DMS79 treated with DMSO at 0.1 percent for 48 hours (cell line): ENCODE measurements around the gene ABO.
"Not testable (repeated sequence)": the region's sequence is repeated elsewhere in the genome, so short reads cannot be mapped to it uniquely, and the experiment has no call there.

Experiments
- DNase-seq: peaks from one replicate; lab custom pipeline; 2025; lab: John Stamatoyannopoulos, UW

Gene ABO

DNA sequence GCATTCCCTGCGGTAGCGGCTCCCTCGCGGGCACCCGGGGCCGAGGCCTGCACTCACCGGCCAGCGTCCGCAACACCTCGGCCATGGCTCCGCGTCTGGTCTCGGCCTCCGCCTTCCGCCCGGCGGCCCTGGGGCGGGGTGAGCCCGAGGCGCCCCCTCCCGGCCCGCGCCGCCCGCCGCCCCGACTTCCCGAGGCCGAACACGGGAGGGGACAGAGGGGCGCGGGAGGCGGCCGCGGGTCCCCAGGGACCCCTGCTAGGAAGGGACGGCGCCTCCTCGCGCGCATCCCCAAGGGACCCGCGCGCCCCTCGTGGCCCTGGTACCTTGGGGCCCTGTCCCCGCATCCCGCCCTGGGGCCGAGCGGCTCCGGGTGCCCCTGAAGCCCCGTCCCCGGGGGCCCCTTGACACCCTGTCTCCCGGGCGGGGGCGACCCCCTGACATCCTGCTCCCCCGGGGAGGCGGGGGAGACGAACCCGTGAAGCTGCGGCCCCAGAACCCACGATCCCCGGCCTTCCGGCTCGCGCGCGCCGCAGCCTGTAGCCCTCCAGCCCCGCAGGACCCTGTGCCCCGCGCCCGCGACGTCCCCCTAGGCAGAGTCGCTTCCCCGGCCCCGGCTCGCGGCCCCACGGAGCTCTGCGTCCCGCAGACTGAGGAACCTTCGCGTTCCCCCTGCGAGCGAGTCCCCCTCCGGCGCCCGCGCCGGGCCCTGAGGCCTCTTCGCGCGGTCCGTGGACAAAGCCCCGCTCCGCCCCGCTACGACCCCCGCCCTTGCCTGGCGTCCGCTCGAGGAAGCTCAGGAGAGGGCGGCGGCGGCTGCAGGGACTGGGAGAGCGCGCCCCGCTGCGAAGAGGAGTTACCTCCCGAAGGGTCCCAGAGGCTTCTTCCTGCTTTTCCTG is at the start of gene ABO:
Gene ABO, minus strand, starts transcription at position 97 of the 896 bp plus-strand sequence.
- peak; percentile 18 for DNase-seq

GRCh38 chr9:133323991-133324703 is 49.1 kb upstream of the ABO start:
- no peak for DNase-seq

DNA sequence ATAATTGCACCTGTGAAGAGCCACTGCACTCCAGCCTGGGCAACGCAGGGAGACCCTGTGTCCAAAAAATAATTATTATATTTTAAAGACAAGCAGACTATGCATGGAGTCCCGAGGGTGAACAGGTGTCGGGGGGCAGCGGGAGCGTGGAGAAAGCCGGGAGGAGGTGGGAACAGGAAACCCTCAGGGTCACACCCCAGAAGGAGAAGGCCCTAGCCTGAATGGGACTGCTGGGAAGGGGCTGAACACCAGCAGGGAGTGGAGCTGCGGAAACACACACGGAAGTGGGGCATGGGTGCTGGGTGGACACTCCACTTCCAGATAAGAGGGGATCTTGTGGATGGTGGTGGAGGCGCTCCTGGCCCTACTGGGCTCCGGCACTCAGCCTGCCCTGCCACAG is 48.2 kb upstream of the ABO start:
- no peak for DNase-seq

DNA sequence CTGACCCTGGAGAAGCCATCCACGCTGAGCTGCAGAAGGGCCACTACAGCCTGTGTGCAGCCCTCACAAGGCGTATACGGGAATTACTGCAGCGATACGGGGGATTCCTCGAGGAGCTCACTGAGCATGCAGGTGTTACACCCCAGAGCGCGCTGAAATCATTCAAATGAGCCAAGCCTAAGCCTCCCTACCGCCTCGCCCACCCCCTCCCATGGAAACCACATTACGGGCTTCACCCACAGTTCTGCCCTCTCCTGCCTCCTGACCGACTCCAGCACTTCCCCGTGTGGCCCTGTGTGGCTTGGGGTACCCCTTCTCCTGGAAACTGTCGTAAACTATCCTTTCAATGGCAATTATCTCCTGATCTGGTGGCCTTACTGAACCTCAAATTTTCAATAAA is 47.7 kb upstream of the ABO start:
- no peak for DNase-seq

- no peak for DNase-seq
These were observed 46.5 kb upstream of the ABO start for GRCh38 chr9:133321411-133321935.

DNA sequence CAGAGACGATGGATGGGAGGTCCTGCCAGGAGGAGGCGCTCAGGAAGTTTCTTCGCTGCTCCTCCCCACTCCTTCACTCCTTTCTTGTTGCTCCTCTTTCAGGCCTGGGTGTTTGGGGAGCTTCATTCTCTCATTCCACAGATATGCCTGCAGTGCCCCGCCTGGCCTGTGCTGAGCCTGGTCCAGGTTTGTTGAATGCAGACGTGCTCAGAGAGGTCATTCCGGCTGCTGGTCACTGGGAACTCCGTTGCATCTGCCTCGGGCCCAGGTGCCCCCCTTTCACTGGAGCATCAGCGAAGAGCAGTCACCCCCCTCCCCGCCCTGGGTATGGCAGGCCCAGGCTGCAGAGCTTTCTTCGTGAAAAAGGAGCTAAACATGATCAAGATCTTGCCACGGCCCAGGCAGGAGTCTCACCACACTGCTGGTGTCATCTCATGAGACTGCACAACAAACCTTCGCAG is 45.5 kb upstream of the ABO start:
- no peak for DNase-seq

DNA sequence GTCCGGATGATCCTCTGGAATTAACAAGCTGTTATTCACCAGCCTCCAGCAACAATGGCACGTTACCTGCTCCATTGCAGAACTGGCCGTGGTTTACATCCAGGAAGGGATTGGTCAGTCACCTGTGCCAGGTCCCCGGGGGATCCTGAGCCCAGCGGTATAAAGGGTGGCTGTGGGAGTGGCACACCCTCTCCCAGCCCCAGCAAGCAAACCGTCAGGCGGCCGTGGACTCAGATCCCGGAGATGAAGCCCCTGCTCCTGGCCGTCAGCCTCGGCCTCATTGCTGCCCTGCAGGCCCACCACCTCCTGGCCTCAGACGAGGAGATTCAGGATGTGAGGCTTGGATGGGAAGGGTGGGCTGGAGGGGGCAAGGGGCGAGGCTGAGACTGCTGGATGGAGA is 42.5 kb upstream of the ABO start:
- not testable (repeated sequence) for DNase-seq

DNA sequence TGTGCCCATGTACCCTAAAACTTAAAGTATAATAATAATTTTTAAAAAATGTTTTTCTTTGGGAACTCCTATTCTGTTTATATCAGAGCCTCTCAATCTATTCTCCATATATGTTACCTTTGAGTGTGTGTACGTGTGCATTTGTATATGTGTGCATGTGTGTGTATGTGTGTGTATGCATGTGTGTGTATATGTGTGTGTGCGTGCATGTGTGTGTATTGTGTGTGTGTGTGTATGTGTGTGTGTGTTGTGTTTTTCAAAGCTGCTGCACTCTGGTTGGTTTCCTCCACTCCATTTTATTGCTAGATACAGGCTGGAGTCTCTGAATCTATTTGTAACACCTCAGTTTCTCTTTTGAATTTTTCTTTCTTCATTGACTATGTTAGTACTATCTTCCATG is 41.0 kb upstream of the ABO start:
- no peak for DNase-seq

GRCh38 chr9:133309608-133310007 is 34.6 kb upstream of the ABO start:
- no peak for DNase-seq

DNA sequence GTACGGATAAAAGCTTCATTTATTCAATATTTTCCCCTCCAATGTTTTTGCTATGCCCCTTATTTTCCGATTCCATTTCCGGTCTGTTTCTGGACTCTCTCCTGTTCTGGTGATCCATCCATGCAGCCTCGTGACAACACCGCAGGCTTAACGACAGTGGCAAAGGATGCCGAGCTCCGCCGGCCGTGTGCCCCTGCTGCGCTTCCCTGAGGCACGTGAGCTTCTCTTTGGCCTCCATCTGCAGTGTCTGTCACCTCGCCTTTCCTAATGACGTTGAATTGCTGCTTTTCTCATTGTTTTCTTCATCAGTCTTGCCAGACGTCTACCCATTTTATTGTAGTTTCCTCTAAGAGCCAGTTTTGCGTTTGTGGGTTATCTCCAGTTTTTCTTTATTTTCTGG is 32.3 kb upstream of the ABO start:
- no peak for DNase-seq

DNA sequence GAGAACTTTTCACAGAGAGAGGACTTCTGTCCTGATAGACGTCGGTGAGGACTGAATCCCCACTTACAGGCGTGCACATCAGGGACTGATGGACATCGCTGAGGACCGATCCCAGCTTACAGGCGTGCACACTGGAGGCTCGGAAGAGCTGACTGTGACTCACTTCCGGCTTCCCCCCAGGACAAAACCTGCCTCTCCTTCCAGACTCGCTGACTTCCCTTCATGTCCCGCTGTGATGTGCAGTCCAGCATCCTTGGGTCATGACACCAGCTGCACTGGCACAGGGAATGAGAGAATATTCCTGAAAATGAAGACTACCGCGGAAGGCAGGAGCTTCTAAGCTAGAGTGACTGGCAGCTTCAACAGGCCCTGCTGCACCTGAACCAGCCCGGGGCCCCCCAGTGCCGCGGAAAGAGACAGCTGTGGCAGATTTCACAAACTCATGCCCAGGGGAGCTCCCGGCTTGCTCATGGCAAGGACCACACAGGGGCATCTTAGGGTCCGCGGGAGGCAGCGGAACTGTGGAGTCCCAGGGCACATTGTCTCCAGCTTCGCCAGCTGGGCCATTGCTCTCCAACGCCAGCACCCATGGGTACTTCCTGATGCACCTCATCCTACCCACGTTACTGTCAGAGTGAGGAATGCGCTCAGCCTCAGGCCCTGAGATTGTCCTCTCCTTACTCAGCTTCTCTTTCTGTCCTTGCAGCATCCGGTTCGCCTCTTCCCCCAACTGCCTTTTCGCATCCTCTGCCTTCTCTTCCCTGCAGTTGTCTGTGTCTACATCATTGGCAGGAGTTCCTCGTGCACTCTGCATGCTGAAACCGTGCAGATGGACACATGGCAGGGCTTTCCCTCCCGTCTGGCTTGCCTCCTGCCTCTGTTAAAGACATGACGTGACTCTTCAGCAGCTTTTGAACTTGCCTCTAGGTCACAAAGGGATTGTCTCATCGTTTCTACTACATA is 31.5 kb upstream of the ABO start:
- DNase-seq: no peak

GRCh38 chr9:133305731-133306130 is 30.7 kb upstream of the ABO start:
- DNase-seq: no peak

DNA sequence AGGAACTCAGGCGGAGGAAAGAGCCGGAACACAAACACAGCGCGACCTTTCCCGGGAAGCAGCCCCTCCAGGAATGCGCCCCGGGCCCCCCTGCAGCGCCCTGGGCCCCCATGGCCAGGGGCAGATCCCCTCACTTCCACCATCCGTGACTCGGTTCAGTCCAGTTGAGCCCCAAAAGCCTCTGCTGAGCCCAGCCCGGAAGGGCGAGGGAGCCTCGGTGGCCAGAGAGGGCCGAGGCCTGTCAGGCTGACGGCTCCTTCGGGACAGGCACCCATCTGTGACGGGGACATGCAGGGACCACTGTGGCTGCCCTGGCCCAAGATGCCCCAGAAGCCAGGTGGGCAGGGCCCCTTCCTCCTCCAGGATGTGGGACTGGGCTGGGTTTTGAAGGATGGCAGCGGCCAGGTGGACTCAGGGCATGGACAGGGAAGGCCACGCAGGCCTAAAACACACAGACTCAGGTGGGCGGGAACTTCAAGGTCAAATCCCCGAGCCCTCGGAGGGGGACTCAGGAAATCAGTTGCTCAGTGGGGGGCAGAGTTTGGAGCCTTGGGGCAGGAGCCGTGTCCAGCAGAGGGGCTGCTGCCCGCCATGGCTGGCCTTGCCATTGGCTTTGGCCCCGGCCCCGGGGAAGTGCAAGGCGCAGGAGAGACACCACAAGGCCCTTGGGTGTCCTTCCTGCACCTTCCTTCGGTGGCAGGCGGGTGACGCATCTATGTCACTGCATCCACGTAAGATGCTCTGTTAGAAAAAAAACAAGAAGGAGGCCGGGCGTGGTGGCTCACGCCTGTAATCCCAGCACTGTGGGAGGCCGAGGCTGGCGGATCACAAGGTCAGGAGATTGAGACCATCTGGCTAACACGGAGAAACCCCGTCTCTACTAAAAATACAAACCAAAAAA is 29.7 kb upstream of the ABO start:
- DNase-seq: no peak

- no peak for DNase-seq
These were observed 29.1 kb upstream of the ABO start for GRCh38 chr9:133304158-133304470.

GRCh38 chr9:133303266-133304157 is 28.5 kb upstream of the ABO start:
- DNase-seq: no peak

GRCh38 chr9:133301253-133302230 is 26.5 kb upstream of the ABO start:
- DNase-seq: no peak

DNA sequence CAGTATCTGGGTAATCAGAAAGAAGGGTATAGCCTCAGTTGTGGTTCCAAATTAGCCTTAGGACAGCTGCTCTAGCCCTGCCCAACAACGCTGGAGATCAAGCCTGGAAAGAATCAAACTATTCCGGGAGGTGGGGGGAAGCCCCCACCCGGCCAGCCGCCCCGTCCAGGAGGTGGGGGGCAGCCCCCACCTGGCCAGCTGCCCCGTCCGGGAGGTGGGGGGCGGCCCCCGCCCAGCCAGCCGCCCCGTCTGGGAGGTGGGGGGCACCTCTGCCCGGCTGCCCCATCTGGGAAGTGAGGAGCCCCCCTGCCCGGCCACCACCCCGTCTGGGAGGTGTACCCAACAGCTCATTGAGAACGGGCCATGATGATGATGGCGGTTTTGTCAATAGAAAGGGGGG is 25.0 kb upstream of the ABO start:
- DNase-seq: not testable (repeated sequence)

DNA sequence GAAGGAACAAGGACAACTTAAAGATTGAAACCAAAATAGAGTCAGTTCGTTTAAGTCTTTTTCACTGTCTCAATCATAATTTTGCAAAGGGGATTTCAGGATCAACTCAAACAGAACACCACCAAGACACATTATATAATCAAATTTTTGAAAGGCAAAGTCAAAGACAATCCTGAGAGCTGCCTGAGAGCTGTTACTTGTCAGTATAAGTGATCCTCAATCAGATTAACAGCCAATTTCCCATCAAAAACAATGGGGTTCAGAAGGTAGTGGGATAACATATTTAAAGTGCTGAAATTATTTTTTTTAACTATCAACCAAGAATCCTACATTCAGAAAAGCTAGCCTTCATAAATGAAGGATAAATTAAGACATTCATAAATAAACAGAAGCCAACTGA is 19.3 kb upstream of the ABO start:
- DNase-seq: no peak
